Upper lobe of left lung (tissue), 4 donors: ENCODE results near the gene GULP1.

Source experiments
- EP300 ChIP-seq, 4 donors: sonication (generic); formaldehyde crosslinking; IDR thresholded peaks; one replicate each; pipeline ENCODE4 v1.5.1; 2017; ENCODE audit warnings: antibody characterized with exemption in 4 of 4, control low read depth in 2 of 4
- POLR2A ChIP-seq, 4 donors: fragments of 450-650 bp; IDR thresholded peaks; one replicate each; pipeline ENCODE4 v1.5.1; 2016 to 2017; ENCODE audit warnings: antibody characterized with exemption in 4 of 4, mild to moderate bottlenecking in 2 of 4
- POLR2AphosphoS5 ChIP-seq, 2 donors: sonication (generic); formaldehyde crosslinking; IDR thresholded peaks; one replicate each; pipeline ENCODE4 v1.5.1; 2017; ENCODE audit warnings: antibody characterized with exemption in 2 of 2
- TF ChIP-seq, protein P1 (sequence below), 6 experiments: fragments of 450-650 bp in 4 of 6; fragments of 200-600 bp in 2 of 6; sonication (generic) in 2 of 6; IDR thresholded peaks; one replicate each; pipeline ENCODE4 v1.5.1; 2016 to 2019; ENCODE audit warnings: antibody characterized with exemption in 6 of 6

DNA sequence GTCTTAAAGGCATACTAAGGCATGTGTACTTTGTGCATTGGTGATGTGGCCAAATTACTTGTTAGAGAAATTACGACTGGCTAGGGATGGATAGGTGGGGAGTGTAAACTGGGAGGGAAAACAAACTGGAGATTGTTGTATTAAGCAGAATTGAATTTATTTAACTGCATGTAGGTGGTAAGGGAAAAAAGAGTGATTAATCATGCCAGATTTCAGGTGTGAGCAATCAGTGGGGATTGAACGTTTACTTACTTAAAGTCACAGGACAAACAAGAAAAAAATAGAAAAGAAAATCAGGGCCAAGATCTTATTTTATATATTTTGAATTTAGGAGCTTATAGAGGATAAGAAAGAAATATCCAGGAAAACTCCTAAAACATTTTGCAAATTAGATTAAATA, 88.6 kb downstream of the GULP1 start:
- TF ChIP-seq POLR2AphosphoS5 (IDR thresholded peaks at IDR 0.05), result no peak
- no peak for TF ChIP-seq POLR2A (IDR thresholded peaks at IDR 0.05)
- TF ChIP-seq EP300 (IDR thresholded peaks at IDR 0.05), result no peak
- TF ChIP-seq, protein P1, sequence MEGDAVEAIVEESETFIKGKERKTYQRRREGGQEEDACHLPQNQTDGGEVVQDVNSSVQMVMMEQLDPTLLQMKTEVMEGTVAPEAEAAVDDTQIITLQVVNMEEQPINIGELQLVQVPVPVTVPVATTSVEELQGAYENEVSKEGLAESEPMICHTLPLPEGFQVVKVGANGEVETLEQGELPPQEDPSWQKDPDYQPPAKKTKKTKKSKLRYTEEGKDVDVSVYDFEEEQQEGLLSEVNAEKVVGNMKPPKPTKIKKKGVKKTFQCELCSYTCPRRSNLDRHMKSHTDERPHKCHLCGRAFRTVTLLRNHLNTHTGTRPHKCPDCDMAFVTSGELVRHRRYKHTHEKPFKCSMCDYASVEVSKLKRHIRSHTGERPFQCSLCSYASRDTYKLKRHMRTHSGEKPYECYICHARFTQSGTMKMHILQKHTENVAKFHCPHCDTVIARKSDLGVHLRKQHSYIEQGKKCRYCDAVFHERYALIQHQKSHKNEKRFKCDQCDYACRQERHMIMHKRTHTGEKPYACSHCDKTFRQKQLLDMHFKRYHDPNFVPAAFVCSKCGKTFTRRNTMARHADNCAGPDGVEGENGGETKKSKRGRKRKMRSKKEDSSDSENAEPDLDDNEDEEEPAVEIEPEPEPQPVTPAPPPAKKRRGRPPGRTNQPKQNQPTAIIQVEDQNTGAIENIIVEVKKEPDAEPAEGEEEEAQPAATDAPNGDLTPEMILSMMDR (IDR thresholded peaks at IDR 0.05), result no peak
